GM10266 (cell line): Measurements from ENCODE around the gene UBAP1.
"Not testable (repeated sequence)": the region's sequence is repeated elsewhere in the genome, so short reads cannot be mapped to it uniquely, and the experiment has no call there.

Experiments used
- DNase-seq: peaks from one replicate; pipeline ENCODE4 v3.0.0; 2012; ENCODE audit errors: extremely low spot score
- TF ChIP-seq, protein P1 (sequence below): IDR thresholded peaks from 2 replicates; pipeline ENCODE4 v1.5.1; 2012; ENCODE audit warnings: mild to moderate bottlenecking, low read depth; ENCODE audit not compliant: control insufficient read depth, insufficient read depth; ENCODE audit errors: missing control alignments

Gene UBAP1

DNA sequence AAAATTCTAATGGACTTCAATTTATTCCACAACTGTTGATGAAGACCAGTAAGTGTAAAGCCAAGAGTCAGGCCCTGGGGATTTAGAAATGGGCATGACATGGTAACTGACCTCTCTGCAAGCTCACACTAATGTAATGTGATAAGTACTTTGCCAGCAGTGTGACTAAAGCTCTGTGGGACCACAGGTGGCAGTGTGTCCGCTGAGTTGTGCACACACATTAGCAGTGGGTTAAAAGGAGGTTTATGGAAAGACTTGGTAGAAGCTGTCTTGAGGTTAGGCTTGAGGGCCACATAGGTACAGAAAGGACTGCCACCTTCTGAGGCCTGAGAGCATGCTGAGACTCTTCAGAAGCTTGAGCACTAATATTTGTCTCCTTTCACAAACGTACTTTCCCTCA lies 67.6 kb downstream of the UBAP1 start:
- TF ChIP-seq, protein P1, sequence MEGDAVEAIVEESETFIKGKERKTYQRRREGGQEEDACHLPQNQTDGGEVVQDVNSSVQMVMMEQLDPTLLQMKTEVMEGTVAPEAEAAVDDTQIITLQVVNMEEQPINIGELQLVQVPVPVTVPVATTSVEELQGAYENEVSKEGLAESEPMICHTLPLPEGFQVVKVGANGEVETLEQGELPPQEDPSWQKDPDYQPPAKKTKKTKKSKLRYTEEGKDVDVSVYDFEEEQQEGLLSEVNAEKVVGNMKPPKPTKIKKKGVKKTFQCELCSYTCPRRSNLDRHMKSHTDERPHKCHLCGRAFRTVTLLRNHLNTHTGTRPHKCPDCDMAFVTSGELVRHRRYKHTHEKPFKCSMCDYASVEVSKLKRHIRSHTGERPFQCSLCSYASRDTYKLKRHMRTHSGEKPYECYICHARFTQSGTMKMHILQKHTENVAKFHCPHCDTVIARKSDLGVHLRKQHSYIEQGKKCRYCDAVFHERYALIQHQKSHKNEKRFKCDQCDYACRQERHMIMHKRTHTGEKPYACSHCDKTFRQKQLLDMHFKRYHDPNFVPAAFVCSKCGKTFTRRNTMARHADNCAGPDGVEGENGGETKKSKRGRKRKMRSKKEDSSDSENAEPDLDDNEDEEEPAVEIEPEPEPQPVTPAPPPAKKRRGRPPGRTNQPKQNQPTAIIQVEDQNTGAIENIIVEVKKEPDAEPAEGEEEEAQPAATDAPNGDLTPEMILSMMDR: no peak
- no peak for DNase-seq

DNA sequence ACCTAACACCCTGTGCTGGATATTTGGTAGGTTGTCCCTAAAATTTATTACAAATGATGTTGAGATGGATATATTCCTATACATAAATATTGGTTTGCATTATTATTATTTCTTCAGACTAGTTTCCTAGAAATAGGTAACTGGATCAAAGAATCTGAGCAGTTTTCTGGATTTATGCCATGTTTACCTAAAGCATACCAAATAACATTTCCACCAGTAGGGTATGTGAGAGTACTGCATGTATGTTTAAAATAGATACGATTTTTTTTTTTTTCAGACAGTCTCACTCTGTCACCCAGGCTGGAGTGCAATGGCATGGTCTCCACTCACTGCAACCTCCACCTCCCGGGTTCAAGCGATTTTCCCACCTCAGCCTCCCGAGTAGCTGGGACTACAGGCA lies 68.9 kb downstream of the UBAP1 start:
- DNase-seq: not testable (repeated sequence)

DNA sequence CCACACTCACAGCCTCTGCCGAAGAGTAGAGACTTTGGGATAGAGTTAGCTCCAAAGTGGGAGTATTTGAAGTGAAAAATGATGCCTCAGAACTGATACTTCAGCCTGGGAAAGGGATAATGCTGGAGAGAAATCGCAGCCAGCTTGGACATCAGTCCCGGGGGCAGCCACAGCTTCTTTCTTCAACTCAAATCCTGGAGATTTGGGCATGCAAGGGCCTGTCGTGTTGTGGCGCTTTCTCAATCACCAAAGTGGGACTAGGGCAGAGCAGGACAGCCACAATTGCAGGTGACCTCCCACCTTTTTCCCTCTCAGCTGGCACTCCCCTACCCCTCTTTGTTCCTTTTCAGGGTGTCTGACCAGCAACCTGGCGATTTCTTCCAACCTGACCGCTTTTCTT lies 70.4 kb downstream of the UBAP1 start:
- no peak for DNase-seq
- TF ChIP-seq, protein P1: no peak

DNA sequence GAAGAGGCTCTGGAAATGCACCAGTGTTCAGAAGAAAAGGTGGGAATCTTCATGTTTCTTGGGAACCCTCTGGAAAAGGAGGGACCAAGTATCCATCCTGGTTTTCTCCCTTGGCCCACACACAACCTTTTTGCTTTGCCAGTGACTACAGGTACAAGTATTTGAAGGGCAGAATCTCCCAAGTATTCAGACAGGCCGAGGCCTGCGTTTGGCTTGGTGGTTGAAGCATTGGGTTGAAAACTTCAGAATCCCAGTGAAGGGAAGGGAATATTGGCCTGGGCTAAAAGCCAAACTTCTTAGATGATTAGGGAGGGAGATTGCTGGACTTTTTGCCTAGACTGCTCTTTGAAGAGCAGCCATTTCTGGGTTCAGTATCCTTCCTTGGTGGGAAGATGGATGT lies 71.9 kb downstream of the UBAP1 start:
- TF ChIP-seq, protein P1: no peak

DNA sequence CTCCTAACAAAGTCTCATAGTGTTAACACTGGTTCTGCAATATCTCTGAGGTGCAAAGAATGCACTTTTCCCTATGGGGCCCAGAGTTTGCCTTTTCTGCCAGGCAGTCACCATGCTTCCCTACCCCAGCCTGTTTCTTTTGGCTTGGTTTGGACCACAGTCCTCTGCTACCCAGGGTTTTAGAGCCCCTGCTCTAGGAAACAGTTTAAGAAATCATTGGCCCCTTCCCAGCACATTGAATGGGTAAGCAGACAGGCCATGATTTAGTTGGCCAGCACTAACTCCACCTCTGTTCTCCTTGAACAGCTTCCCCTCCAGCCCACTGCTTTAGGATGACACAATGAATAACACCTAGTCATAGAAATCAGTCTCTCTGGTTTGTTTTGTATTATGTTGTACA lies 73.2 kb downstream of the UBAP1 start:
- TF ChIP-seq, protein P1: no peak
- no peak for DNase-seq

More for the DNA sequence above, 71.9 kb downstream of the UBAP1 start:
- no peak for DNase-seq

DNA sequence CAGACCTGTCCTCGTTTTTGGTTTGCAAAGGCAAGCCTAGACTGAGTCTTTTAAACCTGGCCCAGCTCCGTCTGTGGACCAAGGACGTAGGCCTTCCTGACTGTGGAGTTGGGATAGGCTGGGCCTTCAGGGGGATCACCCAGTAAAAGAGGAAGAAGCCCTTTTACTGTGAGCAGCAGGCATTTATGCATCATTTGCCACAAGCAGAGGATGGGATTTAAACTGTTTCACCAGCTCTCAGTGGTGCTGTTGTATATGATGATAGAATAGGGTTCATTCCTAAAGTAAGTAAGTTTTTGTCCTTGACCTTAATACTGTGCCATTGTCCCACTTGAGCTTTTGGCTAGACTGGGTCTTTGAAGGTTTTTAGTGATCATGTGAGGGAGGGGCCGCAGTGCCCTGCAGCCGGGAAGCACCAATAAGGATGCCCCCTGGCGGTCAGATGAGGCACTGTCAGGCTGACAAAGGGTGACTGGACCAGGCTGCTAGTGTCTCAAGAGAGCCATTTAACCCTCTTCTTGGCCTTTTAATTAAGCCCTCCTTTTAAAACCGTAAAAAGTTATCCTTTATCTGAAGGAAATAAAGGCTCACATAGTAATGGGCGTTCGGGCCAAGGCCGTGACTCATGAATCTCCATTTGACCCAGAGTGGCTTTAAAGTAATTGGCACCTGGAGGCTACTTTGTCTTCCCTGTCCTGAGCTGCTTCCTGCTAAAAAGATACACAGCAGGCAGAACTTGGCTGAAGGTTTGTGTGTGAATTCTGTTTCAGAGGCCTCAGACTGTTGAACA lies 74.0 kb downstream of the UBAP1 start:
- peak; percentile 52 for DNase-seq
- TF ChIP-seq, protein P1: peak; percentile 74

DNA sequence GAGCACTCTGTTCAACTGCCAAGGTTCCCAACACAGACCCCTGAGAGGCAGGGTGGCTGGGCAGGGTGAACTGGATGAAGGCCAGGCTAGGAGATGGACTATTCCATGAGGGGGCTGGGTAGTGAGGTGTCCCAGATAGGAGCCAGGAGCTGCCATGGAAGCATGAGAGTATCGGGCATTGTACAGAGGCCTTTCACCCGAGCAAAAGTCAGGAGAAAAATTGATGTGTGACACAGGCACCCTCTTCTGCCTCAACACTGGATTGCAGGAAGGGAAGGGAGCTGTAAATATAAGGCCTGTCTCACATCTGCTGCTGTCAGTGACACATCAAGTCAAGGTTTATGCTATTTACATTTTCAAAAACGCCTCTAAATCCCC lies 74.6 kb downstream of the UBAP1 start:
- DNase-seq: no peak
- TF ChIP-seq, protein P1: peak; percentile 19
